Measurements from ENCODE around the gene KRT3.

- TF ChIP-seq, protein P1, sequence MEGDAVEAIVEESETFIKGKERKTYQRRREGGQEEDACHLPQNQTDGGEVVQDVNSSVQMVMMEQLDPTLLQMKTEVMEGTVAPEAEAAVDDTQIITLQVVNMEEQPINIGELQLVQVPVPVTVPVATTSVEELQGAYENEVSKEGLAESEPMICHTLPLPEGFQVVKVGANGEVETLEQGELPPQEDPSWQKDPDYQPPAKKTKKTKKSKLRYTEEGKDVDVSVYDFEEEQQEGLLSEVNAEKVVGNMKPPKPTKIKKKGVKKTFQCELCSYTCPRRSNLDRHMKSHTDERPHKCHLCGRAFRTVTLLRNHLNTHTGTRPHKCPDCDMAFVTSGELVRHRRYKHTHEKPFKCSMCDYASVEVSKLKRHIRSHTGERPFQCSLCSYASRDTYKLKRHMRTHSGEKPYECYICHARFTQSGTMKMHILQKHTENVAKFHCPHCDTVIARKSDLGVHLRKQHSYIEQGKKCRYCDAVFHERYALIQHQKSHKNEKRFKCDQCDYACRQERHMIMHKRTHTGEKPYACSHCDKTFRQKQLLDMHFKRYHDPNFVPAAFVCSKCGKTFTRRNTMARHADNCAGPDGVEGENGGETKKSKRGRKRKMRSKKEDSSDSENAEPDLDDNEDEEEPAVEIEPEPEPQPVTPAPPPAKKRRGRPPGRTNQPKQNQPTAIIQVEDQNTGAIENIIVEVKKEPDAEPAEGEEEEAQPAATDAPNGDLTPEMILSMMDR (IDR thresholded peaks at IDR 0.05; ENCODE audit: insufficient read depth, low read length, poor library complexity, severe bottlenecking) = no peak
- no peak for TF ChIP-seq EZH2phosphoT487 (conservative IDR thresholded peaks at IDR 0.05; ENCODE audit: low read length)
These were observed 48.5 kb upstream of the KRT3 start for GRCh38 chr12:52844386-52844785.

Data from SU-DHL-6 (cell line).